Activated CD4-positive, alpha-beta T cell treated with anti-CD3 and anti-CD28 coated beads, Interleukin-2, amount 50 U/mL, for 16 hours (primary cell): Measurements from ENCODE around the gene BECN2.

Experiments
- DNase-seq: peaks from one replicate; pipeline ENCODE4 v3.0.0-alpha.2; 2020

Gene BECN2, protein sequence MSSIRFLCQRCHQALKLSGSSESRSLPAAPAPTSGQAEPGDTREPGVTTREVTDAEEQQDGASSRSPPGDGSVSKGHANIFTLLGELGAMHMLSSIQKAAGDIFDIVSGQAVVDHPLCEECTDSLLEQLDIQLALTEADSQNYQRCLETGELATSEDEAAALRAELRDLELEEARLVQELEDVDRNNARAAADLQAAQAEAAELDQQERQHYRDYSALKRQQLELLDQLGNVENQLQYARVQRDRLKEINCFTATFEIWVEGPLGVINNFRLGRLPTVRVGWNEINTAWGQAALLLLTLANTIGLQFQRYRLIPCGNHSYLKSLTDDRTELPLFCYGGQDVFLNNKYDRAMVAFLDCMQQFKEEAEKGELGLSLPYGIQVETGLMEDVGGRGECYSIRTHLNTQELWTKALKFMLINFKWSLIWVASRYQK

DNA sequence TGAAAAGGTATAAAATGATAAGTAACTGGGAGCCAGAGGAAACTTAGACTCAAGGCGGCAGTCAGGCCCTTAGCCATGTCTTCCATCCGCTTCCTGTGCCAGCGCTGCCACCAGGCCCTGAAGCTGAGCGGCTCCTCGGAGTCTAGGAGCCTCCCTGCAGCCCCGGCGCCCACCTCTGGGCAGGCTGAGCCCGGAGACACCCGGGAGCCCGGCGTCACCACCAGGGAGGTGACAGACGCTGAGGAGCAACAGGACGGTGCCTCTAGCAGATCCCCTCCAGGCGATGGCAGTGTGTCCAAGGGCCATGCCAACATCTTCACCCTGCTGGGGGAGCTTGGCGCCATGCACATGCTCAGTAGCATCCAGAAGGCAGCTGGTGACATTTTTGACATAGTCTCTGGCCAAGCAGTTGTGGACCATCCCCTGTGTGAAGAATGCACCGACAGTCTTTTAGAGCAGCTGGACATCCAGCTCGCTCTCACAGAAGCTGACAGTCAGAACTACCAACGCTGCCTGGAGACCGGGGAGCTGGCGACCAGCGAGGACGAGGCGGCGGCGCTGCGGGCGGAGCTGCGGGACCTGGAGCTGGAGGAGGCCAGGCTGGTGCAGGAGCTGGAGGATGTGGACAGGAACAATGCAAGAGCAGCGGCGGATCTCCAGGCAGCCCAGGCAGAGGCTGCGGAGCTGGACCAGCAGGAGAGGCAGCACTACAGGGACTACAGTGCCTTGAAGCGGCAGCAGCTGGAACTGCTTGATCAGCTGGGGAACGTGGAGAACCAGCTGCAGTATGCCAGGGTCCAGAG, at the start of gene BECN2:
Gene BECN2, plus strand, starts transcription at position 76 of the 803 bp plus-strand sequence. Its CDS starts 0 bp downstream, at position 76.
- no peak for DNase-seq

DNA sequence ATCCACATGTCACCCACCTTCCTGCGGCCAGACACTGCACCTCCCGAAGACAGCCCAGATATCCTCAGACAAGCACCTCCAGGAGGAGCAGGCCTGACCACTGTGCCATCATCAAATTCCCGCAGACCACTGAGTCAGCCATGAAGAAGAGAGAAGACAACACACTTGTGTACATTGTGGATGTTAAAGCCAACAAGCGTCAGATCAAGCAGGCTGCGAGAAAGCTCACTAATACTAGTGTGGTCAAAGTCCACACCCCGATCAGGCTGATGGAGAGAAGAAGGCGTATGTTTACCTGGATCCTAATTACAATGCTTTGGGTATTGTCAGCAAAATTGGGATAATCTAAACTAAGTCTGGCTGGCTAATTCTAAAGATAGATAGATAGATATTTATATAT, 41.4 kb upstream of the BECN2 start:
- no peak for DNase-seq

DNA sequence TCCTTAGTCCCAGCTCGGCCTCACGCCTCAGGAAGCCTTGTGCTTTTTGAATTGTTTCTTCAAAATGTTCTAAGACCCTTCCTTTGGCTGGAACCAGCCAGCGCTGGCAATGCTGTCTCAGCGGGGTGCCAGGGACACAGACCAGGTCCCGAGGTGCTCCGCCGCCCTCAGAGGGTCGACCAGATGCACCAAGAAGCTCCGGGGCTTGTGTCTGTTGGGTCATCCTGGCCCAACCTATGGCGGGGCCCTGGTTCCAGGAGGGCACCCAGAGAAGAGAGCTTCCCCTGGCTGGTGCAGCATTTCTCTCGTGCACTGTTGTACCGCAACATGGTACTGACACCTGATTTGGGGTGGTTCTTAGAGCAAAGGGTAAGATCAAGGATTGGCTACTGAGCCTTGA, 40.1 kb upstream of the BECN2 start:
- DNase-seq = no peak

DNA sequence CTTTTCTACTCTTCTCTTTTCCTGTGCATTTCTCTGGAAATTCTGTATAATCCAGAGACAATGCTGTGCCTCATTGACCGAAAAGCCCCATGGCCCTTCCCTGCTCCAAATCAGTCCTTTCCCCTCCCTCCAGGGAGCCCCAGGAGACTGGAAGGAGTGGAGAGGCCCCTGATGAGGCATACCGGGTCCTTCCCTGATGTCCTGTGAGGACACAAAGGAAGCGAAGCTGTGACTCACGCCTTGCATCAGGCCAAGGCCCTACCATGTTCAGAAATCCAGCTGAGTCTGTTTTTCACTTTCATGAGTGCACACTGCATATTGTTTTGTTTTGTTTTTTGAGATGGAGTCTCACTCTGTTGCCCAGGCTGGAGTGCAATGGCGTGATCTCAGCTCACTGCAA, 38.7 kb upstream of the BECN2 start:
- no peak for DNase-seq

DNA sequence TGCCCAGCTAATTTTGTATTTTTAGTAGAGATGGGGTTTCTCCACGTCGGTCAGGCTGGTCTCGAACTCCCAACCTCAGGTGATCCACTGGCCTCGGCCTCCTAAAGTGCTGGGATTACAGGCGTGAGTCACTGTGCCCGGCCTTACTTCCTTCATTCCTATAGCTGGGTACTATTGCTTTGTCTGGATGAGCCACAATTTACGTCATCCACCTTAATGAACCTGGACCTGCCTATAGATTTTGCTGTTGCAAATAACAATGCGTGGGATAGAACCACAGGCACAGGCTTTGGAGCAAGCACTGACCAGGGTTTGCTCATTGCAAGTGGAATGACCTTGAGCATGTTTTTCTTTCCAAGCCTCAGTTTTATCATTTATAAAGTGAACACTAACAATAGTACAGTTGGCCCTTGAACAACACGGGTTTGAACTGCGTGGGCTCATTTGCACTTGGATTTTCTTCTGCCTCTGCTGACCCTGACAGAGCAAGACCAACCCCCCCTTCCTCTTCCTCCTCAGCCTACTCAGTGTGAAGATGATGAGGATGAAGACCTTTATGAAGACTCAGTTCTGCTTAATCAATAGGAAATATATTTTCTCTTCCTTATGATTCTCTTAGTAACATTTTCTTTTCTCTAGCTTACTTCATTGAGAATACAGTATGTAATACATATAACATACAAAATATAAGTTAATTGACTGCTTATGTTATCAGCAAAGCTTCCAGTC, 33.3 kb upstream of the BECN2 start:
- DNase-seq = no peak

DNA sequence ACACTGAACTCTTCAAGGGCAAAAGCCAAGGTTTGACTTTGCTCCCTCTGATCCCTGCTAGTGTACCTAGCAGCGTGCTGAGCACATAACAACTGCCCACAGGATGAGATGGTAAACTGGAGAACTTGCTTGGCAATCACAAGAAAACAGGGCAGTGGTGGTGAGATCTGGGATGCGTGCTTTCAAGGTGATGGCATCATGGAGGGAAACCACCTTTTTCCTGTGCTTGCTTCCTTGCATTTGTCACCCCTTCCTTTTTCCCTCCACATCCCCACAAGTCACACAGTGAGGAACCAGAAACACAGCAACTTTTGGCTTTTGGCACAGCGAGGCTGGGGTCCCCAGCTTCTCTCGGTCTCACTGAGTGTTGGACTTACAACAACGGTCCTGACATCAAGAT, 31.4 kb upstream of the BECN2 start:
- DNase-seq = no peak

DNA sequence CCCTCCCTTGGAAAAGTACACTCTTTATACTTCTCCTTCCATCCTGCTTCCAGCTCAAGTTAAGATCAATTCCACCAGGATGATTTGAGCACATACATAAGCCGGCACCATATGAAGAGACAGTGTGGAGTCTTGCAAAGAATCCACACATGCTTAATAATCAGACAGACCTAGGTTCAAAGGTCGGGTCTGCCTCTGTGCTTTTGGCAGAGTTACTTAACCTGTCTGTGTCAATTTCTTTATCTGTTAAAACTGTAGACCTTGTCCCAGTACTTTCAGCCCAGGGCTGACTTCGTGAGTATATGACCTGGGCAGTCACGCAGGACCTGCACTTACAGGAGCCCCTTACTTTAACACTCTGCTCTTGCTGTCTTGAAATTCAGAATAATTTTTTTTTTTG, 30.2 kb upstream of the BECN2 start:
- DNase-seq = no peak

DNA sequence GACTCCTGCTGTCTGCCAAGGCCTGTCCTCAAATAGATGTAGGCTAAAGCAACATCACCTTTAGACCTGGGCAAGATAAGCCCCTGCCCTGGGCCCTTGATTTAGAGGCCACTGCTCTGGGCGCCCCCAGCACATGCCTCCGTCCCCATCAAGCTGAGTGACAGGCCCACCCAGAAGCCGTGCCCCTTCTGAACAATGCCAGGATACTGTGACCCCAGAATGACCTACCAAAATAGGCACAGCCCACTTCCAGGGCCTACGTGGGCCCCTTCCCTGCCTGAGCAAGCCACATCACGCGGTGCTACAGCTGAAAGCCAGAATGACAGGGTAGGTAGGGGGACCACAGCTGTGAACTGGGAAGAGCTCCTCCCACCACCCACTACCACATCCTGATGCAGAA, 24.7 kb upstream of the BECN2 start:
- no peak for DNase-seq

DNA sequence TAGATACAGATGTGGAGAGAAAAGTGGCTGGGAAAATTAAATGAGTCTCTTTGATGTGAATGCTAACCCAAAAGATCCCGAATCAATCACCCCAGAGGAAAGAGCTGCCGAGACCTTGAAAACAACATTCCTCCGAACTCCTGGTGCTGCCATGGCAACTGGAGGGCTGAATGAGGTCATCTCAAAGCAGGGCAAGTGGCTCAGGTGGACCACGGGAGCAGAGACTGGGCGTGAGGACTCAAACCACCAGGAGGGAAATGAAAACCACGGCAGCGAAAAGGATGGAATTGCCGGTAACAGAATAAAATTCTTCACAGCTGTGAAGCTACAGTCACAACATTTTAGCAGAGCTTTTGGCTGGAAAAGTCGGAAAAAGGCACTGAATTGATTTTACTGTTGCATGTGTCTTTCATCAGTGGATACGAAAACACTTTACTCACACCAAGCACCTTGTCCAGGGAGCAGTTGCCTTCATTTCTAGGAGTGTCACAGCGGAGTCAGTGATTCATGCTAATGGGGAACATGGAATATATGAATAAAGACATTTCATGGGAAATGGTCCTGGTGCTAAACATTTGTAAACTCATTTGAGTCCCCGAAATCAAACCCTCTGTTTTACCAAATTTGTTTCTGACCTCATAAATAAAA, 23.2 kb upstream of the BECN2 start:
- no peak for DNase-seq

DNA sequence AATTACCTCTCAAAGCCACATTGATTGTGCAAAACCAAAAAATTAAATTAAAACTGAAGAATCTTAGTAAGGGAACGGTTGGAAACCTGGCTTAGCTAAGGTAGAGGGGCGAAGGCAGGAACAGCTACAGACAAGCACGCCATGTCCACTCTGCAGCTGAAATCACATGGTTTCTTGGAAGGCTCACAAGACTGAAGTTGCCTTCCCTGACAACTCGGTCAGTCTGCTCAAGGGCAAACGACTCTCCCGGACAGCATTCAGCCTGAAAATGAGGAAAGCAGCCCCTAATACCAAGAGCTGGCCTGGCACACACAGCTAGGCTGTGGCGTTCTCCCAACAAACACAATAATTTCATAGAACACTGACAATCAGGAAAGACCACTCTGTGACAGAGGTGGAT, 22.7 kb upstream of the BECN2 start:
- no peak for DNase-seq

DNA sequence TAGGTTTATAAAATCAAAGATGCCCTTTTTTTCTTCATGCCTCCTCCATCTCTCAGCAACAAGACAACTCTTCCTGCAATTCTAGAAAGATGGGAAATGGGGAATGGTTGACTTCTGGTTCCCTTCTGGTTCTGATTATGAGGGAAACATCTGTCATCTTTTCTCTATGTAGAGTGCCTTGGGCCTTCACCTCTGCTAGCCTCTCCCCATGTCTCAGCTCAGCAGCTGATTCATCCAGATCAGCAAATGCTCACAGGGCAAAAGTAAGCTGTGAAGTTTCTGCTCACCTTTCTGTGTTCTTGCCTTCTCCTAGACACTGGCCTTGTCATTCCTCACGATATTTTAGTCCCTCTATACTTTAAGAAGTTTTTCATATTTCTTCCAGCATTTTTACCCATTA, 17.8 kb upstream of the BECN2 start:
- DNase-seq = no peak

DNA sequence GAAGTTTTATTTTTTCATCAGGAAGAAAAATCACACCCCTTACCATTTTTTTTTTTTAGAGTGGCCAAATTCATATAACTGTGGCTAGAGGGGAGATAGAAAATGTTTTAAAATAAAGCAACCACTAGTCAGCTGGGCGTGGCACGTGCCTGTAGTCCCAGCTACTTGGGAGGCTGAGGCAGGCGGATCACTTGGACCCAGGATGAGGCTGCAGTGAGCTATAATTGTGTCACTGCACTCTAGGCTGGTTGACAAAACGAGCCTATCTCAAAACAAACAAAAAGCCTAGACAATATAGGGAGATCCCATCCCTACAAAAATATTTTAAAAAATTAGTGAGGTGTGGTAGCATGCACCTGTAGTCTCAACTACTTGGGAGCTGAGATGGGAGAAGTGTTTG, 14.8 kb upstream of the BECN2 start:
- no peak for DNase-seq

DNA sequence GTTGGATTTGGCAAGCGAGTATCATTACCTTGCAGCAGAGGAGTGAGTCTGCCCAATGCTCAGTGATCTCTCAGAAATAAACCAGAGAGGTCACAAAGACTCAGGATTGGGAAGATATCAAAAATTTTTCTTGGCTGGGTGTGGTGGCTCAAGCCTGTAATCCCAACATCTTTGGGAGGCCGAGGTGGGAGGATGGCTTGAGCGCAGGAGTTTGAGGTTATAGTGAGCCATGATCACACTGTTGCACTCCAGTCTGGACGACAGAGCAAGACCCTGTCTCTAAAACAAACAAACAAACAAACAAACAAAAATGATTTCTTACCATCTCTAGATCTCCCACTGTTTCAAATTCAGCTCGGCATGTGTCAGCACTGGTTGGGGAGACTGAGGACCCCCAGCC, 13.3 kb upstream of the BECN2 start:
- DNase-seq = no peak

DNA sequence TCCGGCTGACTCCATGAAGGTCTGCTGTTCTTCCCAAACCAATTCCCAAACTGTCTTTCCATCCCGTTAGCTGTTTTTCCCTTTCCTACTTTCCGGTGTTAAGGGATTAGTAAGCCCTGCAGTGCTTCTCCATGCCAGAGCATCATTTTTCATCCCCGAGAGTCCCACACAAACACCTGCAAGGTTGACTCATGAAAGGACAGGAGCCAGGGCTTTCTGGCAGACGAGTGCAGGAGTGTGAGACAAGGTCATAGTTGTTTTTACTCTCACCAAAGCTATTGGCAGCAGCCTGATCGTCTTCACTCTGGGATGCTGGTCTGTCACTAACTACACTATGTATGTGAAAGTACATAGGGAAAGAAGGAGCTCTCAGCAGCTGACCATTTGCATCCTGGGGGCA, 10.2 kb upstream of the BECN2 start:
- DNase-seq = no peak

DNA sequence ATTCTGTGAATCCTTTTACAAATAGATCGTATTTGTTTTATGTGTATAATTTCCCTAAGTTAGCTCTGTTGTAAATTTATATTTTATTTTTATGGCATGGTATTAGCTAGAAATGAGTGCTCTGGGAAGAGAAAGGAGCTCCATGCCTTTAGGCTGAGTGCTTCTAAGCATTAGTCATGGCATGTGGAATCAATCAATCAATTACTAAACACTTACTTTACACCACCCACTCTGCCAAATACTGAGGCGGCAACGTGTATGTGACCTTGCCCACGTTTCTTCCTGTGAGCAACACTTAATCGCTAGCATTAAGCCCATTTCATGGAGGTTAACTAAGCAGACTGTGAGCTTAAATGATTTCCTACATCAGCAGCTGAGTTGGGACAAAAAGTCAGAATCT, 7.2 kb upstream of the BECN2 start:
- no peak for DNase-seq

DNA sequence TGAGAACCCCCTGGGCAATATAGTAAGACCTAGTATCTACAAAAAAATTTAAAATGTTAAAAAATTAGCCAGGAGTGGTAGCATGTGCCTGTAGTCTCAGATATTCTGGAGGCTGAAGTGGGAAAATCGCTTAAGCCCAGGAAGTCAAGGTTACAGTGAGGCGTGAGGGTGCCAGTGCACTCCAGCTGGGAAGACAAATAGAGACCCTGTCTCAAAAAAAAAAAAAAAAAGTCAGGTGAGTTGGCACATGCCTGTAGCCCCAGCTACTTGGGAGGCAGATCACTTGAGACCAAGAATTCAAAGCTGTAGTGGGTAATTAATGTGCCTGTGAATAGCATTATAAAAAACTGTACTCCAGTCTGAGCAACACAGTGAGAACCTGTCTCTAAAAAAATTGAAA, 4.6 kb downstream of the BECN2 start:
- DNase-seq = no peak

DNA sequence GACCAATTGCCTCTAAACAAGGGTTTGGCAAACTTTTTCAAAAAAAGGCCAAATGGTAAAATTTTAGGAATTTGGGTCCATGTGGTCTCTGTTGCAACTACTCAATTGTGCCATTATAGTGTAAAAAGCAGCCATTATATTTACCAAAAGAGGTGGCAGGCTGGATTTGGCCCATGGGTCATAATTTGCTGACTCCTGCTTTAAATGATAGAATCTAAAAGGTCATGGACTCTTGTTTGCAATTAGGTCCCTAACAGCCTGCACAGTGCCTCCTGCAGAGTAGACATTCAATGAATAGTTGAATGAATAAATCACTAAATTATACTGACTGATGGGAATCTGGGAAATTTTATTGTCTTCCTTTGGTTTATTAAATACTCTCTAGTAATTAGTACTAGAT, 6.2 kb downstream of the BECN2 start:
- no peak for DNase-seq

DNA sequence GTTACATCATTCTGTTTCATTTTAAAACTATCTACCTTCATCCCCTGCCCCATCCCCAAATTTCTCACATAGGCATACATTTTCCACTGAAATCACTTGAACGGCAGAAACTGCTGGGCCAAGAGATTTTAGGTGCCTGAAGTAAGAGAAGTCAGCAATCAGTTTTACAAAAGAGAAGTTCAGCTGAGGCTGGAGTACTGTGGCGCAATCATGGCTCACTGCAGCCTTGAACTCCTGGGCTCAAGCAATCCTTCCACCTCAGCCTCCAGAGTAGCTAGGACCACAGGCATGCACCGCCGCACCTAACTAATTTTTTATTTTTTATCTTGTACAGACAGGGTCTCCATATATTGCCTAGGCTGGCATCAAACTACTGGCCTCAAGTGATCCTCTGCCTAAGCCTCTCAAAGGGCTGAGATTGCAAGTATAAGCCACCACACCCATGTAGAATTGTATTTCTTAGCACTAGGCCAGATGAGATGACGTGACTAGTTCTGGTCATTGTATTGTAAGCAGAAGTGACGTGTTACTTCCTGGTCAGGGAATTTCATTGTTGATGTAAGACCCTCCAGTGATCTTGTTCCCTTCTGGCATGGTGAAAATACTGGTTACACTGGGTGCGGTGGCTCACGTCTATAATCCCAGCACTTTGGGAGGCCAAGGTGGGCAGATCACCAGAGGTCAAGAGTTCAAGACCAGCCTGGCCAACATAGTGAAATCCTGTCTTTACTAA, 7.1 kb downstream of the BECN2 start:
- no peak for DNase-seq

DNA sequence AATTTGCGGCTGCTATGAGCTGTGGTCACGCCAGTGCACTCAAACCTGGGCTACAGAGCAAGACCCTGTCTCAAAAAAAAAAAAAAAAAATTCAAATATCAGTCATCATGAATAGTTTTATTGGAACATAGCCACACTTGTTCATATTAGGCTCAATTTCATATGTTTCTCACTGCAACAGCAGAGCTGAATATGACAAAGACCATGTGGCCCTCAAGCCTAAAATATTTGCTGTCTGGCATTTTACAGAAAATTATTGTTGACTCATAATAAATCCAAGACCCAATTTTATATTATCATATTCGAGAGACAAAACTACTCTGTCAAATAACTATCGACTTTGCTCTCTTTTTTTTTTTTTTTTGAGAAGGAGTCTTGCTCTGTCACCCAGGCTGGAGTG, 11.0 kb downstream of the BECN2 start:
- DNase-seq = no peak

DNA sequence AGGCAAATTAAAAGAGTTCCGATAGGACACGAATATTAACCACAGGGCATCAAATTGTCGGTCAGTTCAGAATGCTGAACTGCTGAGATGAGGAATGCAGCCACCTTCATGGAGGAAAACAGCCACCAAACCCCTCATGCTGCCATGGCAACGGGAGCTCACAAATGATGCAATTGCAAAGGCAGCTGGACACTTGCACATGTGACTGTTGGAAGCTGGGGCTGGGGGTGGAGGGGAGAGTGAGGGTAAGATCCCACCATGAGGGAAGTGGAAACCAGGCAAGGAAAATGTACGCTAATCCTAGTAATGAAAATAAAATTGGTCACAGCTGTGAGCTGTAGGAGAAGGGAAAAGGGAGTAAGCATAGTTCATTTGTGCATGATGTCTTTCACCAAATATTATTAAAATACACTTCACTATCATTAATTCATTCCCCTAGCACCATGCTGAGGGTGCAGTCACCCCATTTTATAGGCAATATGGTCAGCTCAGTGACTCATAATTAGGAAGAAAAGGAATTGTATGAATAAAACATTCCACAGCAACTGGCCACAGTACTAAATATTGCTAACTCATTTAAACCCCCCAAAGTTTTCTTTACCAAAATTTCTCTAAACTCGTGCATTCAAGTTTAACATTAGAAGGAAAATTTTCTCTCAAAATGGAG, 15.3 kb downstream of the BECN2 start:
- DNase-seq = no peak

DNA sequence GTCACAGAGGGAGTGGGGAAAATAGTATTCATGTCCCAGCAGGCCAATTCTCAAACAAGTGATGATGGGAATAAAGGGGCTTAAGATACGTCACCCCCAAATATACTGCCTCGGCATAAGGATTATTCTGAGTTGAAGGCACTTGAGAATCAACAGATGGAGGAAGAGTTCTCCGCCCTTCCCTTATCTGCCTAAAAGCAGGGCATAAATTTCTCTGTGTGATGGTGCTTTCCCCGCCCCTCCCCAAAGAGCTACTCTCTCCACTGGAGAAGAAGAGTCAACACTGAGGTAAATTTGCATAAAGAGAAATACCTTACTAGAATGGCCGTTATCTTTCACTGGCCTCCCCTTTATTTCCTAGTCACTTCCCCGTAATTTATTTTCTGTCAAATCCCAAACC, 18.7 kb downstream of the BECN2 start:
- no peak for DNase-seq

DNA sequence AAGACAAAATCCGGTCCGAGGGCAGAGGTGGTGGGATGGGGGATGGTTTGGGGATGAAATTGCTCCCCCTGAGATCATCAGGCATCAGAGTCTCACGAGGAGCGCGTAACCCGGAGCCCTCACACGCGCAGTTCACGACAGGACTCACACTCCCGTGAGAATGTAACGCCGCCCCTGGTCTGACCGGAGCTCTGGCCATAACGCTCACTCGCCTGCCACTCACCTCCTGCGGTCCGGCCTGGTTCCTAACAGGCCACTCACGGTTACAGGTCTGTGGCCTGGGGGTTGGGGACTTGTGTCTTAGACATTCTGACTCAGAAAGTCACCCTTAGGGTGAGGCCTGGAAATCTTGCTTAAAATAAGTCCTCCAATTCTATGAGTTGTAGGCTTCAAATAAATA, 21.5 kb downstream of the BECN2 start:
- no peak for DNase-seq
